Subcutaneous abdominal adipose tissue (tissue), 5 donors: Measurements from ENCODE around the gene MPO.

Experiments
- H3K27ac ChIP-seq: one replicate; pipeline ENCODE4 v1.7.0; 2013; ENCODE audit warnings: low read depth, mild to moderate bottlenecking, inconsistent platforms, low read length, moderate library complexity
- H3K27me3 ChIP-seq, 5 donors: one replicate each; pipeline ENCODE4 v1.7.0; 2013; ENCODE audit warnings: low read length in 5 of 5, inconsistent platforms in 1 of 5; ENCODE audit not compliant: control insufficient read depth in 5 of 5, insufficient read depth in 4 of 5
- H3K36me3 ChIP-seq, 5 donors: one replicate each; pipeline ENCODE4 v1.7.0; 2013; ENCODE audit warnings: low read length in 5 of 5; ENCODE audit not compliant: control insufficient read depth in 5 of 5, insufficient read depth in 5 of 5
- H3K4me1 ChIP-seq, 5 donors: one replicate each; pipeline ENCODE4 v1.7.0; 2013; ENCODE audit warnings: low read length in 5 of 5, mild to moderate bottlenecking in 3 of 5, moderate library complexity in 1 of 5; ENCODE audit not compliant: control insufficient read depth in 5 of 5, insufficient read depth in 5 of 5
- H3K4me3 ChIP-seq, 5 donors: one replicate each; pipeline ENCODE4 v1.7.0; 2013; ENCODE audit warnings: low read length in 5 of 5, low read depth in 1 of 5
- H3K9ac ChIP-seq, 5 donors: one replicate each; pipeline ENCODE4 v1.7.0; 2013; ENCODE audit warnings: low read length in 5 of 5, mild to moderate bottlenecking in 4 of 5, moderate library complexity in 3 of 5
- H3K9me3 ChIP-seq, 5 donors: one replicate each; pipeline ENCODE4 v1.7.0; 2013; ENCODE audit warnings: low read length in 5 of 5; ENCODE audit not compliant: control insufficient read depth in 5 of 5
- donor health status: healthy.
- donor health status: healthy.
- donor health status: healthy.
- donor health status: healthy.
- donor health status: healthy.

Gene MPO

GRCh38 chr17:58305626-58306025 is 24.9 kb upstream of the MPO start:
- H3K4me3 ChIP-seq, result no peak overlapping the region
- no peak overlapping the region for H3K9ac ChIP-seq
- no peak overlapping the region for H3K27ac ChIP-seq
- peaks cover 0 to 22% (median 10%) of the 10 kb centered on the region in 5 donors for H3K27me3 ChIP-seq
- H3K36me3 ChIP-seq, result no peaks in the 10 kb centered on the region
- no peaks in the 10 kb centered on the region for H3K4me1 ChIP-seq
- no peaks in the 10 kb centered on the region for H3K9me3 ChIP-seq

DNA sequence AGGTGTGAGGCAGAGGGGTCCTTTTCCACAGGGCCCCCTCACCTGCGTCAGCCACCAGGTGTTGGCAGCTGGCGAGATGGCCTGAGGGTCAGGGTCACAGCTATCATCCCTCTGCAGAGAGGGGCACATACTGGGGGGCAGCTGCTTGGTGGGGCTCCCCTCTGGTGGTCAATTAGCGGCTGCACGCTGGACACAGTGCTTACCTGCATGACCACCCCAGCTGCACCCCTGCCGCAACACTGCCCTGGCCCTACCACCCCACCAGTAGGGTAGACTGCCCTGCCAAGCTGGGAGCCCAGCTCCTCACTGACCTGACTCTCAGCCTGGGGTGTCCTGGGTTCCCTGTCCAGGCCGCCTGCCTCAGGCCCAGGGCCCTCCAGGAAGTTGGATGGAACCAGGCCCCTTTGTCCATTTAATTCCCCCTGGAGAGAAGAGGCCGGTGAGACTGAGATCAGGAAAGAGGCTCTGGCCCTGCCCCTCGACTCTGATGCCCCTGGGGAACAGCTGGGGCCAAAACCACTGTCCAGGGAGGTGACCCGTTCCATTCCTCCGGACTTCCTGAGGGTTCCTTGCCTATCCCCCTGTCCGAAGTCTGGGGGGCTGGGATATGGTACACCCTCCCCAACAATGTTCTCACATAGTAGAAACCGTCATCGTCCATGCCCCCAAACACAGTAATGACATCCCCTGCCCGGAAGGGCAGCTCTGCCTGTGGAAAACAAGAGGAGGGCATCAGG is 24.2 kb upstream of the MPO start:
- Histone ChIP-seq H3K27ac (no peak overlapping the region), H3K4me1 (no peaks in the 10 kb centered on the region), H3K9me3 (no peaks in the 10 kb centered on the region), H3K36me3 (no peaks in the 10 kb centered on the region), H3K4me3 (no peak overlapping the region), H3K9ac (no peak overlapping the region), H3K27me3 (peaks cover 0 to 26% (median 10%) of the 10 kb centered on the region in 5 donors)

DNA sequence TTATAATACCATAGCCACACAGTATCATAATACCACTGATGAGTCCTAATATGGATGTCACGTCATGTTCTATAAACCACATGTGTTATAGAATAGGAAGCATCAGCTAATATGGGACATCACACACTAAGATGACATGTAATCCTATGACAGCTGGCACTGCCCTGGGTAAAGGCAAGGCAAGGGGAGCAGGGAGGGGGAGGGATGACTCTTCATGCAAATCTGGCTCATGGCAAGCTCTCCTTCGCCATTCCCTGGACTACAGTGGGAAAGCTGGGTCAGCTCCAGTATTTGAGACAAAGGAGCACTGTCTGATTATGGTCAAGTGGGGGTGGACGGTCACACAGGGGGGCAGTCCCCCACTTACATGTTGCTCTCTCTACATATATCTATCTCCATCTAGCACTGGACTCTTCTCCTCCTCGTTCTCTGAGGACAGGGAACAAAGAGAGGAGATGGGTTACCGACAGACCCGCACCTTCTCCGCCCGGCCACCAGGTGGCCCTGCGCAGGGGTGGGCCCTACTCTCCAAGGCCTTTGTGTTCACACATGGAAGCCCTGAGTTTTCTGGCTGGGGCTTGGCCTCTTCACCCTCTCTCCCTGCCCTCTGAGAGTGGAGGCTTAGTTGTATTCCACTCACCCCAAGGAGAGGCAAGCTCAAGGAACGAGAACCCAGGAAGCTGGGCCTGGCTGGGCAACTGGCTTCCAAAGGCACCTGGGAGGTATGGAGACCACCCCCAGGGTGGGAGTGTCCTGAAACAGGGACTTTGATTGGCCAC is 23.4 kb upstream of the MPO start:
- Histone ChIP-seq H3K36me3 (no peaks in the 10 kb centered on the region), H3K9me3 (no peaks in the 10 kb centered on the region), H3K4me1 (no peaks in the 10 kb centered on the region), H3K9ac (no peak overlapping the region), H3K27ac (no peak overlapping the region), H3K27me3 (peaks cover 0 to 26% (median 10%) of the 10 kb centered on the region in 5 donors), H3K4me3 (no peak overlapping the region)

DNA sequence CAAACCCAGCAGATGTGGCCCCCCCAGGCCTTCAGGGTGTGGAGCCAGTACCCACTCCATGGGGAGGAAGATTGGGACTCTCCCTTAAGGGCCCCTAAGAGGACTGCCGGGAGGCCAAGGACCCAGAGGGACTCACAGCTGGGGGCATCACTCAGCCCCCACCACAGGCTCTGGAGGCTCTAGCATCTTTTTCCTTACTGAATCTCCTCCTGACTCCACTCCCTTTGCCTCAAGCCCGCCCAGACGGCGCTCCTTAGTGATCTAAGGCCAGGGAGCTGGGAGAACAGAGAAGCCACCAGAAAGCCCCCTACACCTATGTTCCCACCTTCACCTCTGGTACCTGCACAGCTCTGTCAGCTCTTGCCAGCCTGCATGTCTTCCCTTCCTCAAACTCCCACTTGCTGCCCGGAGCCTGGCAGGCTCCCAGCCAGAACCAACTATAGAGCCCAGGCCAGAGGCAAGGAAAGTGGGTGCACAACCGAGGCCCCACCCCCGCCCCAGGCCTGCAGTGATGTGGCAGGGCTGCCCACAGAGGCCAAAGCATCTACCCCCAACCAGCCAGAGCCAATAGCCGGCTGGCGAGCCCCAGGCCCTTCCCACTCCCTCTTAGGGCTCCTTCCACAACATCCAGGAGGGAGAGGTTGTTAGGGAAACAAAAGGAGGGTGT is 22.3 kb upstream of the MPO start:
- H3K9me3 ChIP-seq, result no peaks in the 10 kb centered on the region
- no peak overlapping the region for H3K27ac ChIP-seq
- no peaks in the 10 kb centered on the region for H3K36me3 ChIP-seq
- no peaks in the 10 kb centered on the region for H3K4me1 ChIP-seq
- H3K9ac ChIP-seq, result no peak overlapping the region
- H3K27me3 ChIP-seq, result peaks cover 0 to 21% (median 8%) of the 10 kb centered on the region in 5 donors
- no peak overlapping the region for H3K4me3 ChIP-seq

DNA sequence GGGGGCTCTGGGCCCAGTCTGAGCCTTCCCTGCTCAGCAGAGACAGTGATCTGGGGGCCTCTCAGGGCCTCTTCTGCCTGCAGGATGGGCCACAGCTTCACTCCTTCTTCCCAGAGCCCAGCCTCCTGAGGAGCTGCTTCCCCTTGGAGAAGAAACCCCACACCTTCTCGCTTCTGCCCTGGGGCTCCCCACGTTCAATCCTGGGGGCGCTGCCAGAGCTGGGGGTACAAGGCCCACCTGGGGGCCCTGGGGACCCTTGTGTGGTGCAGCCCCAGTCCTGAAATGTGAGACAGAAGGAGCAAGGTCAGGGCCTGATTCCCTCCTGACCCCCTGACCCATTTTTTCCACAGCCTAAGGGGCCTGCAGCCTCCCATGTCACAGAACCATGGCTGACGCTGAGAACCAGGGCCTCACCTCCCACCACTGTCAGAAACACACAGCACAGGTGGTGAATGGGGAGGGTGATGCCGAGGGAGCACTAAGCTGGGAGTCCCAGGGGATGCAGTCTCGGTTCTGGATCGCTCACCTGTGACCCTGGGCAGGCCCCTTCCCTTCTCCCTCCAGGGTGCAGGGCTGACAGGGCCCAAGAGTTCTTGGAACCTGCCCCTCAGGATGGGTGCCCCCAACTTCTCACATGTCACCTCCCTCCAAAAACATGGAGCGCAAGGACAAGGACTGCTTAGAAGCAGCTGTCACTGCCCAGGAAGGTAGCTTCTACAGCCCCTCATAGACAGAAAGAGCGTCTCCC is 21.6 kb upstream of the MPO start:
- peaks cover 0 to 20% (median 8%) of the 10 kb centered on the region in 5 donors for H3K27me3 ChIP-seq
- no peak overlapping the region for H3K4me3 ChIP-seq
- H3K4me1 ChIP-seq, result no peaks in the 10 kb centered on the region
- H3K27ac ChIP-seq, result no peak overlapping the region
- H3K9ac ChIP-seq, result no peak overlapping the region
- H3K9me3 ChIP-seq, result no peaks in the 10 kb centered on the region
- H3K36me3 ChIP-seq, result no peaks in the 10 kb centered on the region

- no peak overlapping the region for H3K4me3 ChIP-seq
- no peaks in the 10 kb centered on the region for H3K4me1 ChIP-seq
- H3K27ac ChIP-seq, result no peak overlapping the region
- no peak overlapping the region for H3K9ac ChIP-seq
- H3K36me3 ChIP-seq, result no peaks in the 10 kb centered on the region
- H3K27me3 ChIP-seq, result peaks cover 0 to 18% (median 8%) of the 10 kb centered on the region in 5 donors
- no peaks in the 10 kb centered on the region for H3K9me3 ChIP-seq
Measured at GRCh38 chr17:58301504-58302150, 20.9 kb upstream of the MPO start.

GRCh38 chr17:58300336-58300735 is 19.6 kb upstream of the MPO start:
- no peak overlapping the region for H3K27ac ChIP-seq
- no peaks in the 10 kb centered on the region for H3K4me1 ChIP-seq
- H3K9ac ChIP-seq, result no peak overlapping the region
- H3K4me3 ChIP-seq, result no peak overlapping the region
- H3K27me3 ChIP-seq, result peaks cover 0 to 17% (median 8%) of the 10 kb centered on the region in 5 donors
- H3K36me3 ChIP-seq, result no peaks in the 10 kb centered on the region
- no peaks in the 10 kb centered on the region for H3K9me3 ChIP-seq

DNA sequence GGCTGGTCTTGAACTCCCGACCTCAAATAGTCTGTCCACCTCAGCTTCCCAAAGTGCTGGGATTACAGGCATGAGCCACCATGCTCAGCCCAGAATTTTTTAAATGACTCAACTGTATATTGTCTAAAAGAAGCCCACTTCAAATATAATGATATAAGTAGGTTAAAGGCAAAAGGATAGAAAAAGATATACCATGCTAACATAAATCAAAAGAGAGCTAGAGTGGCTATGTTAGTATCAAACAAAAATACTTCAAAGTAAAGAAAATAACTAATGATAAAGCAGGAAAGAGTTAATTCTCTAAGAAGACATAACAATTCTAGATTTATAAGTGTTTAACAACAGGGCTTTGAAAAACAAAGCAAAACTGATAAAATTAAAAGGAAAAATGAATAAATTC is 13.3 kb upstream of the MPO start:
- Histone ChIP-seq H3K27me3 (peaks cover 0 to 6% (median 0%) of the 10 kb centered on the region in 5 donors), H3K4me1 (no peaks in the 10 kb centered on the region), H3K9ac (no peak overlapping the region), H3K27ac (no peak overlapping the region), H3K9me3 (no peaks in the 10 kb centered on the region), H3K36me3 (no peaks in the 10 kb centered on the region), H3K4me3 (no peak overlapping the region)

GRCh38 chr17:58291246-58291645 is 10.5 kb upstream of the MPO start:
- H3K27me3 ChIP-seq, result peaks cover 0 to 9% (median 0%) of the 10 kb centered on the region in 5 donors
- no peaks in the 10 kb centered on the region for H3K36me3 ChIP-seq
- no peak overlapping the region for H3K4me3 ChIP-seq
- no peaks in the 10 kb centered on the region for H3K4me1 ChIP-seq
- H3K9ac ChIP-seq, result no peak overlapping the region
- no peaks in the 10 kb centered on the region for H3K9me3 ChIP-seq
- H3K27ac ChIP-seq, result no peak overlapping the region
